ENCODE data around the gene BTBD16. TPM values are rescaled to one million over a fixed set of nuclear protein-coding genes. Genes with fewer than 3 reads are reported as not detected.

The BTBD16 gene
- total and polyA plus RNA-seq, 2 donors (not counting 3 experiments of a cell fraction or from before 2014, with no cell fraction given) = 0.04 TPM; not detected in 1

DNA sequence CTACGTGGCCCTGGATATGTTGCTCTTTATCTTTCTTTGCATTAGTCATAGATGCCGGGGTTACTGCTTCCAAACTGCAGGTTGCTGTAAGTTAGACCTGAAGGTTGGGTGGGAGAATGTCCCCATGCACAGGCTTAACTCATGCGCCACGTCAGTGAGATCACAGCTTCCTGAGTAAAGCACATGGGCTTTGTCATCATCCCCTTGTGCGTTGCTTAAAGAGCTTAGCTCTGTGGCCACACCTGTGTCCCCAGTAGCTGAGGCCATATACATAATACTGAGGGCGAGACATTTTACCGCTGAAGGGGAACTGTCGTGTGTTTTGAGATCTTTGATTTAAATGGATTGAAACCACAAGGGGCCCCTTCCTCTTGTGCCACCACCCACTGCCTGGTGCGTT is 45.8 kb upstream of the BTBD16 start:
- Histone ChIP-seq H3K27ac (ENCODE audit: insufficient read depth, low read depth, low read length) (no peak overlapping the region), H3K79me2 (ENCODE audit: control insufficient read depth, insufficient read depth, low read length) (no peaks in the 10 kb centered on the region), H4K20me1 (replicated peaks; ENCODE audit: control insufficient read depth, extremely low read depth, insufficient read depth, low read length) (no peaks in the 10 kb centered on the region), H3K9ac (replicated peaks; ENCODE audit: extremely low read depth, insufficient read depth, low read length) (no peak overlapping the region), H3K9me3 (replicated peaks; ENCODE audit: control insufficient read depth, insufficient read depth, low read length) (no peaks in the 10 kb centered on the region), H3K4me2 (ENCODE audit: insufficient read depth, low read length) (no peak overlapping the region), H3K4me3 (replicated peaks in 1 of 3; ENCODE audit: insufficient read depth in 1 of 3, low read depth in 1 of 3, low read length in 3 of 3) (no peak overlapping the region), H3K36me3 (ENCODE audit: control insufficient read depth in 2 of 2, extremely low read depth in 1 of 2, insufficient read depth in 2 of 2, low read length in 2 of 2) (peaks cover 6 to 7% of the 10 kb centered on the region in 2 experiments), H3K9me1 (replicated peaks; ENCODE audit: control insufficient read depth, extremely low read depth, insufficient read depth, low read length) (no peaks in the 10 kb centered on the region), H3K27me3 (ENCODE audit: control insufficient read depth in 2 of 2, insufficient read depth in 2 of 2, low read length in 2 of 2) (no peaks in the 10 kb centered on the region), H2AFZ (ENCODE audit: low read depth, low read length) (no peak overlapping the region), H3K4me1 (ENCODE audit: control insufficient read depth, extremely low read depth, insufficient read depth, low read length) (no peaks in the 10 kb centered on the region)
- dilution Hi-C loops (cut with MboI; ENCODE audit: extremely low pct_ligation_motif_present, low sequenced_read_pairs) (no loop called here), intact Hi-C loops (cut with micrococcal nuclease) (loop anchor here (5.0 kb wide), 1 partner anchor 83 kb away; no protein-coding TSS in a partner anchor)
- TF ChIP-seq POLR2A (IDR thresholded peaks at IDR 0.05; ENCODE audit: low read depth, low read length) = no peak
- TF ChIP-seq, protein P1, sequence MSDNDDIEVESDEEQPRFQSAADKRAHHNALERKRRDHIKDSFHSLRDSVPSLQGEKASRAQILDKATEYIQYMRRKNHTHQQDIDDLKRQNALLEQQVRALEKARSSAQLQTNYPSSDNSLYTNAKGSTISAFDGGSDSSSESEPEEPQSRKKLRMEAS (IDR thresholded peaks at IDR 0.05; ENCODE audit: insufficient read depth, insufficient read length) = no peak
- TF ChIP-seq FOS (IDR thresholded peaks at IDR 0.05; ENCODE audit: borderline replicate concordance, insufficient read depth, low read length) = no peak
- TF ChIP-seq, protein P2, sequence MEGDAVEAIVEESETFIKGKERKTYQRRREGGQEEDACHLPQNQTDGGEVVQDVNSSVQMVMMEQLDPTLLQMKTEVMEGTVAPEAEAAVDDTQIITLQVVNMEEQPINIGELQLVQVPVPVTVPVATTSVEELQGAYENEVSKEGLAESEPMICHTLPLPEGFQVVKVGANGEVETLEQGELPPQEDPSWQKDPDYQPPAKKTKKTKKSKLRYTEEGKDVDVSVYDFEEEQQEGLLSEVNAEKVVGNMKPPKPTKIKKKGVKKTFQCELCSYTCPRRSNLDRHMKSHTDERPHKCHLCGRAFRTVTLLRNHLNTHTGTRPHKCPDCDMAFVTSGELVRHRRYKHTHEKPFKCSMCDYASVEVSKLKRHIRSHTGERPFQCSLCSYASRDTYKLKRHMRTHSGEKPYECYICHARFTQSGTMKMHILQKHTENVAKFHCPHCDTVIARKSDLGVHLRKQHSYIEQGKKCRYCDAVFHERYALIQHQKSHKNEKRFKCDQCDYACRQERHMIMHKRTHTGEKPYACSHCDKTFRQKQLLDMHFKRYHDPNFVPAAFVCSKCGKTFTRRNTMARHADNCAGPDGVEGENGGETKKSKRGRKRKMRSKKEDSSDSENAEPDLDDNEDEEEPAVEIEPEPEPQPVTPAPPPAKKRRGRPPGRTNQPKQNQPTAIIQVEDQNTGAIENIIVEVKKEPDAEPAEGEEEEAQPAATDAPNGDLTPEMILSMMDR (IDR thresholded peaks at IDR 0.05; ENCODE audit: extremely low read depth in 1 of 2, insufficient read depth in 1 of 2, low read depth in 1 of 2, low read length in 2 of 2) = no peak
- TF ChIP-seq GATA2 (IDR thresholded peaks at IDR 0.05; ENCODE audit: insufficient read depth, insufficient read length, low read depth, low read length) = no peak
- no peak for TF ChIP-seq EZH2 (IDR thresholded peaks at IDR 0.05; ENCODE audit: borderline replicate concordance, low read depth, low read length, severe bottlenecking)
- no peak for TF ChIP-seq MYC (IDR thresholded peaks at IDR 0.05; ENCODE audit: low read depth, low read length)
- no peak for TF ChIP-seq JUN (IDR thresholded peaks at IDR 0.05; ENCODE audit: borderline replicate concordance, insufficient read depth, insufficient read length, low read depth)
- no peak for TF ChIP-seq POLR2AphosphoS5 (IDR thresholded peaks at IDR 0.05; ENCODE audit: insufficient read depth, low read depth, low read length)
- POLR2A ChIA-PET = no interaction called here
- CTCF ChIA-PET = no interaction called here
- DNase-seq (ENCODE audit: low read depth, low spot score) = no peak
- no TSS peak for BruUV-seq (replicated peaks)
- FAIRE-seq = no peak
